Posterior cingulate gyrus (tissue), 11 donors: ENCODE results near the gene LSMEM2.

ENCODE experiments used
- DNase-seq, 10 donors: peaks; one replicate each; pipeline versions ENCODE4 v3.0.0 to v3.0.0-alpha.2; 2020 to 2021; ENCODE audit warnings: mixed read lengths in 3 of 10
- intact Hi-C: fragments of 100-400 bp; cut with DNase I; formaldehyde crosslinking; loops from one replicate; pipeline ENCODE4 v1.15.1; 2023

LSMEM2 gene

DNA sequence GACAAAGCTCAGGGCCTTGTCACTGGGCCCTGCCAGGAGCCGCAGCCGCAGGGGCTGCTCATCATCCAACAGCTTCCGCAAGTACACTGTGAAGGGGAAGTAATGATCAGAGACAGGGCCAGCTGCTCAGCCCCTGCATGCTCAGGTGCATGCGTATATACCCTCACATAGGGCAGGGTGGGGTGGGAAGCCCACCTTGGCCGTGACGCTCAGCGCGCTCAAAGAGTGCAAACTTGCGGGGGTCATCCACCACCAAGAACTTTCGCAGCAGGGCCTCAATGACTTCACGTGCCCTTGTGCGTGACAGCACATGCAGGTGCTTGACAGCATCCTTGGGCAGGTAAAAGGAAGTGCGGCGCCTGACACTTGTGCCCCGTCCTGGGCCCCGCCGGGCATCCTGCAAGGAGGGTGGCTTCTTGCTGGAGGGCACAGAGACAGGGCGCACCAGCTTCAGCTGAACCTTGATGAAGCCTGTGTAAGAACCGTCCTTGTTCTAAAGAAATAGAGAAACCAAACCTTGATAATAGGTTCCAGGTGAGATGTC, 52.5 kb downstream of the LSMEM2 start:
- intact Hi-C loops = no loop called here
- DNase-seq = no peak

DNA sequence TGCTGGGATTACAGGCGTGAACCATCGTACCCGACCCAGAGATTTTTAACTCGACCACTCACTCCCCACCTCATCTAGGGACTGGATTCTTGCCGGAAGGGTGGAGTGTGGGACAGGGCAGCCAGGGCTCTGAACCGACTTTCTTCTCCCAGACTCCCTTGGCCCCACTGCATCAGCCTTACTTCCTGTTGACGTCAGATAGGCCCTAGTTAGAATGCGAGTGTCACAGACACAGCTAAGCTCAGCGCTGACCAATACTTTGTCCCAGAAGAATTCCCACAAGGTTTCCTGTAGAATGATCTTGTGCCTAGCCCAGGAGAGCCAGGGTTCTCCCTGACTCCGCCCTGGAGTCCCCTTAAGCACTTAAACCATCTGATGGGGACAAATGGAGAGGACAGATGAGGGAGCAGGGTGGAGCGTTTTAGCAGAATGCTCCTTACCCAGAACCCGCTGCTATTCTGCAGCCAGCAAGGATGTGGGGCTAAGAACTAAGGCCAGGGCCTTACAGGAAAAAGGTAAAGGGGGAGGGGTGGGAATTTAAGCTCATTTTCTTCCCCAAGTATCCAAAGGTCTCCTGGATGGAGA, 54.9 kb downstream of the LSMEM2 start:
- intact Hi-C loops = no loop called here
- no peak for DNase-seq

DNA sequence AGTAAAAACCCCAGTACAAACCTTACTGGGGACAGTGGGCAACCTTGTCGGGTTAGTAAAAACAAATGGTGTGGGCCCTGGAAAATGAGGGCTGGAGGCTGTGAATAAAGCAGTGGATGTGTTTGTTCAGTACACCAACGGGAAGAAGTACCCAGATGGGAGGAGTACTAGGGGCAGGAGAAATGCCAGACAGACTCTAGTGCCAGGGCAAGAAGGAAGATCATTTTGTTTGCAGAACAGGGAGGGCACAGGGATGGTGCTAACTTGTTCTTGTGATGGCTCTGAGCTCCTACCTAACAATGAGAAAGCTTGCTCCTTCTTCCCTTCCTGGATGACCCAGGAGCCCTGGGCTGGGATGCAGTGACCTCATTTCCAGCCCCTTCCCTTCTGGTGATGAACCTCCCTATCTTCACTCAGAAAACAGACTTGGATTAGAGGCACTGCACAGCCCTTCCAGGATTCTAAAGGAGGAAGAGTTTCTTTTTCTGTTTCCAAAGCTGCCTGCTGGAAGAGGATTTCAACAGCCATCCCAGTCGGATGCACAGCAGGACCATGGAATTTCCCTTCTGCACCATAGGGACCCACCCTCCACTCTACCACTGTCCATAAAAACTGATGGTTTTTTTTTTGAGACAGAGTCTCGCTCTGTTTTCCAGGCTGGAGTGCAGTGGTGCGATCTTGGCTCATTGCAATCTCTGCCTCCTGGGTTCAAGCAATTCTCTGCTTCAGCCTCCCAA, 55.6 kb downstream of the LSMEM2 start:
- DNase-seq = no peak
- intact Hi-C loops = no loop called here

DNA sequence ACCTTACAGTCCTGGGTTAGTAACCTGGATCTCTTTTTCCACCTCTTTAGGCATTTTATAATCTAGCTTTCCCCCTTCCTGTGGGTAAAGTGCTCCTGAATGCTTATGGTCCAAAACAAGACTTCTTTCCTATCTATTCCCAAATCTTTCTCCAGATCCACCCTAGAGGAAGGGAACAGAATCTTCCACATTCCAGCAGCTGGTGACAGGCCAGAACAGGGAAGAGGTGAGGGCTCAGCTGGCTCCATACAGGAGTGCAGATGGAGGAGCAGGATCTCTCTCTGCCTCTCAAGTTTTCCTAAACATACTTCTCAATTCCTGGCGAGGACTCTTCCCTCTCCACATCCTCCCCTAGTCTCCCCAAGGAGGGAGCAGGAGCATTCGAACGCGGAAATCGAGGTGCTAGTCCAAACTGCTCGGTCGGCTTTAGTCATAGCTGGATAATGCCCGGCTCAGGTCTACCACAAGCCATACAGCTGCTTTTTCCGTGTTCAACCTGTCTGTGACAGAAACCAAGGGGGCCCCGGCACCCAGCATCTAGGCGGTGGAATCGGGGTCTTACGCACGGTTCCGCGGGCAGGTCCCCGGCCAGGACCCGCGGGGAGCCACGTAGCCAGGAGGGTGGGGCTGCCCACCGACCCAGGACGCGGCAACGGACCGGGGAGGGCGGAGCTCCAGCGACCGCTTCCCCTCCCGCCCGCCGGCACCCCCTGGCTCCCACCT, 57.7 kb downstream of the LSMEM2 start:
- DNase-seq = peak in 1 of 10 donors; percentile 88
- intact Hi-C loops = no loop called here

DNA sequence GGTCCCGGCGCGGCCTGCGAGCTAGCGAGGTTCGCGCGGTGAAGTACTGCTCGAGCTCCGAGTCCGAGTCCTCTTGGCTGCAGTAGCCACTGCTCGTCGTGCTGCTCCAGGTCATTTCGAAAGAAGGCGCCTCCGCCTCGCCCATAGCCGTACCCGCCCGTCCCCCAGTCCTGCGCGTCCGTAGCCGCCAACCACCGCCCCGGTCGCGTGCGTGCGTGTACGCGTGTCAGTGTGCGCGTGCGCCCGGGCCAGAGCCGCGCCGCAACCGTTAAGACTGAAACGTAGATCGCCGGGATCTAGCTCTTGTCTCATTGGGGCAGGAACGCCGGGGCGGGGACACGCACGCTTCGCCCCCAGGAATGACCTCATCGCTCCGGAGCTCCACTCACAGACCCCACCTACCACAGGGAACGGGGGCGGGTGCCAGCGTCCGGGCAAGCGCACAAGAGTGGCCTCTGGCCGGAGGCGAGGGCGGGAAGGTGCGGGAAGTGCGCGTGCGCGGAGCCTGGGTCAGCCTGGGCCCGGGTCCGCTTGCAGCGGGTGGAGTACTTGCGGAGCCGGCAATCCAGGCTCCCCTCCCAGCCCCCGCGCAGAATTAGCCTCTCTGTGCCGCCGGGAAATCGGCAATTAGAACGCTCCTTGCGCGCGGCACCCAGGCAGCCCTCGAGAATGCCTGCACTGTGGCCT, 58.4 kb downstream of the LSMEM2 start:
- peak; percentile 95 to 100 (median 99) for DNase-seq
- intact Hi-C loops = no loop called here
